GM21723 (cell line): ENCODE results near the gene TTC7B.

ENCODE experiments used
- ATAC-seq: cut with Tn5 transposase; IDR thresholded peaks from one replicate; pipeline ENCODE4 v1.9.1; 2021; ENCODE audit warnings: mild to moderate bottlenecking, moderate library complexity; ENCODE audit not compliant: unreplicated experiment

Gene TTC7B

GRCh38 chr14:90518069-90518940 lies 297.9 kb downstream of the TTC7B start:
- ATAC-seq = no peak

DNA sequence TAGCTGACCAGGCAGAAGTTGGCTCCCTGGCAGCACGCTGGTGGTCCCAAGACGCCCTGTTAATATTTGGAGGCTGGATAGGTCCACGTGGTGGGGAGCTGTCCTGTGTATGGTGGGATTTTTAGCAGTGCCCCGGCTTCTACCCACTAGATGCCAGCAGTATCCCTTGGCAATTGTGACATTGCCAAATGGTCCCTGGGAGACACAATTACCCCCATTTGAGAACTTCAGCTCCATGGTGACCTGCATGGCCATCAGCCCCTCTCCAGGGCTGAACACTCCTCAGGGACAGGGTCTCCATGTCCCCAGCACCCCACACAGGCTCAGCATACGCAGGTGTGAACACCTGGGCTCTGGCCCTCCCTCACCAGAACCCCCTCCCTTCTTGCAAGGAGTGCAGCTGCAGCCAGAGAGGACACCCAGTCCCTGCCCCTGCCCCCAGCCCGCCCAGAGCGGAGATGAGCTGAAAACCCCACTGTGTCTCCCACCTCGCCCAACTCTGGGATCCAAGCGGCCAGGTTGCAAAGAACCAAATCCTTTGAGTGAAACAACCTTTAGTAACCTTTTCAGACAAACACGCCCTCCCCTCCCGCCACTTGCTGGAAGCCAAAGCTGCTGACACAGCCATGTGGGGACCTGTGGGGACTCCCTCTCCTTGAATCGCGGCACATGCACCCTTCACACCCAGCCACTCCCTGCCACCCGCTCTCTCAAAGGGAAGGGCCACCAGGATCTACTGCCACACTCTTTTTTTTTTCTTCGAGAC lies 299.0 kb downstream of the TTC7B start:
- ATAC-seq = no peak

GRCh38 chr14:90514566-90514965 lies 301.7 kb downstream of the TTC7B start:
- no peak for ATAC-seq

DNA sequence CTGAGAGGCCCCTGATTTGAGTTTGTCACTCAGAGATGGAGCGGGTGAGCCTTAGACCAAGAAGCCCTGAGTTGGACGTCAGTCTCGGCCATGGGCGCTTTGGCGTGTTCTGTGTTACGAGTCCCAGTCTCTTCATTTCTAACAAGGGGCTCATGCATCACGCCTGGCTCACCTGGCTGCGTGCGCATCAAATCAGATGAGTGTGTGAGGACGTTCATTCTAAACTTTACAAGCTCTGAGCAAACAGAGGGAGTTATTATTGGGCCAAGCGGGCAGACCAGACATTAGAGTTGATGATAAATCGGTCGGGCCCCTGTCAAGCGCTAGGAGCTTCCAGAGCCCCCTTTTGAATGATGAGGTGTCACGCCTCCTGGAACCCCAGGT lies 302.2 kb downstream of the TTC7B start:
- ATAC-seq = no peak

GRCh38 chr14:90513161-90514014 lies 302.8 kb downstream of the TTC7B start:
- ATAC-seq = no peak

DNA sequence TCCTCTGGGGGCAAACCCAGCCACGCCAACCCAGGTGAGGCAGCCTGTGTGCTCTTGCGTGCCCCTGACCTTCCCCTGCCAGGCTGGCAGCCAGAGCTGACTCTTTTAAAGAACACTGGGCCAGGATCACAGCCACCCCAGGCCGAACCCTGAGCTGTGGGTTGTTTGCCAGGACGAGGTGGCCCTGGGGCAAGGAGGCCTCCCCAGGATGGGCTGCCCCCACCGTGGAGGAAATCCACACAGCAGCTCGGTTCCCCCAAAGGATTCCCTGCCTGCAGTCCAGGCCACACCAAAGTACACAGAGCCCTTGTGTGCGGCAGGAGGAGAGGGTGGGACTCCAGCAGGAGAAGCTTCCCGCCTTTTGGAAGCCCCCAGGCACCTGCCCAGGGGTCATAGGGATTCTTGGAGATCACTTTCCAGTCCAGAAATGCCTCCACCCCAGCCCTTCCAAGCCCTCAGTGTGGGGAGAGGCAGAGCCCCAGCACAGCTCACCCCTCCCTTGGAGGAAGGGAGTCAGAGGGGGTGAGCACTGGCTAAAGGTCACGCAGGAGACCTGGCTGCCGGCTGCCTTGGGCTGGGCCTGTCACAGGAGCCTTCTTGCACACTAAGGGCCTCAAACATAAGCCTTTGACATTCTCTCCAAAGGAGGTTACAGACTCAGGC lies 303.8 kb downstream of the TTC7B start:
- no peak for ATAC-seq

DNA sequence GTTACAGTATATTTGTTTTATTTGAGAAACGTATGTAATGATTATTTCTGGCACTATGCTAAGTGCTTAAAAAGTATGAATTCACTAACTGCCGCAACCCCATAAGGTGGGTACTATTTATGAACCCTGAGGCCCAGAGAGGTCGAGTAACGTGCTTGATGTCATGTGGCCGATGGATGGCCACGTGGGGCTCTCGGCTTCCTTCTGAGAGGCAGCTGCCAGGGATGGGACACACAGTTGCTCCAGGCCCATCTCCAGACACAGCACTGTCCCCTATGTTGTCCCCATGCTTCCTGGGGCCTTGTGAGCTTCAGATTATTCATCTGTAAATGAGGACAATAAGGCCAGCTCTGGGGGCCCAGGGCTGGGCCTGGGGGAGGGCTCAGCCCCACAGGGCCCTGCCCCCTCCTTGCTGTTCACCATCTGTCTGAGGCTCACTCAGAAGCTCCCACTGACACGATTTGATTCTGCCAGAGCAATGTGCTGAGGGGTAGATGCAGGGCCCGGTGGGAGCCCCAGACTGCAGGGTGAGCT lies 304.4 kb downstream of the TTC7B start:
- ATAC-seq = no peak

DNA sequence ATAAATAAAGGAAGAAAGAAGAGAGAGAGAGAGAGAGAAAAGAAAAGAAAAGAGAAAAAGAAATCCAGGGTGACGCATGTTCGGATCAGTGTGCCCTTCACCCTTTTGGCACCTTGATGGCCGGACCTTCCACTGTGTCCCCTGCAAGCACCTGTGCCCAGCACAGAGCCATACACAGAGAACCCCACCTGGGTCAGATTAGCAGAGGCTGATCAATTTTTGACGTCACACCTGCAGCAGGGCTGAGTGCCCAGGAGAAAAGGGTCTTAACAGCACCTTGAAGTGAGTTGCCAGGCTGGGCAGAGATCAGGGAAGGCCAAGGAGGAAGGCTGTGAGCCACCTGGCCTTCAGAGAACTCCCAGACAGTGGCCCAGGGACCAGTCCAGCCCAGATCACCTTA lies 305.0 kb downstream of the TTC7B start:
- no peak for ATAC-seq

- no peak for ATAC-seq
Observed at GRCh38 chr14:90510159-90510558, 306.1 kb downstream of the TTC7B start.

DNA sequence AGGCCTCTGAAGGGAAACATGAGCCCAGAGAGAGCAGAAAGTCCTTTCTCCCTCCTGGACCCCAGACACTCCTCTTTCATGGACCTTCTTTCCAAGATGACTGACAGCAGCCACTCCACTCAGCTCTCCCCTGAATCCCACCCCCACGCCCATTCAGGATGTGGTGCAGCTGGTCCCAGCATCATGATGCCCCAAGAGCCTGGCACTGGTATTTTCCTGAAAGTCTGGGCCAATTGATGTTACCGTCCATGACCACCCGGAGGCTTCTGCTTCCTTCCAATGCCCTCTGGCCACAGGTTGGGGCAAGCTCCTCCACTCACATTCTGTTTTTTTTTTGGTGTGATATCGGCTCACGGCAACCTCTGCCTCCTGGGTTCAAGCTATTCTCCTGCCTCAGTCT lies 306.8 kb downstream of the TTC7B start:
- ATAC-seq = no peak

DNA sequence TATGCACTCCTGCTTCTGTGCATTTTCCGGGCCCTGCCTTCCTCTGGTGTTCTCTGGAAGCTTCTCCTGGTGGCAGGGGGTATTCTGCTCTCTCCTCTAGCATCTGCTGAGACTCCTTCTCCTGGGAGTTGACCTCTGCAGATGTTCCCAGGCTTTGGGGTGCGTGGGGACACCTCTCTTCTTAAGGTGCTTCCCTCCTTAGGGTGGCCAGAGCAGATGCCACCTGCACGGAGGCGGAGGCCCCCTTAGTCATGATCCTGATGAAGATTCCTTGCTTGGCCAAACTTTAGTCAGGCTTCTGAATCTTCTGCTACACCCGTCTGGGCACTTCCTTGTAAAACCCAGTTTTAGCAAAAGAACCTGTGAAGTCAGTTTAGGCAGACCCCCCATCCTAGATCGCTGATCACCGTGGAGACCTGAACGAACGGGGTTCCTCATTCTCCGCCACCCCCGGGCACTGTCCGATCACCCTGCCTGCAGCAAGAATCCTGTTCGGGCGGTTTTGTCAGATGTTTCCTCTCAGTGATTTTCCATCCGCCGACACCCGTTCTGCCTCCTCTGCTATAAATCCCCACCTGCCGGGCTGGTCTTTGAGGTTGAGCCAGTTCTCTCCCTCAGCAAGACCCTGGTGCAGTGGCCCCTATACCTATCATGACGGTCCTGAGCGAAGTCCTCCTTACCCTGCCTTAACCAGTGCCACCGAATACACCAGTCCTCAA lies 307.5 kb downstream of the TTC7B start:
- ATAC-seq = no peak

DNA sequence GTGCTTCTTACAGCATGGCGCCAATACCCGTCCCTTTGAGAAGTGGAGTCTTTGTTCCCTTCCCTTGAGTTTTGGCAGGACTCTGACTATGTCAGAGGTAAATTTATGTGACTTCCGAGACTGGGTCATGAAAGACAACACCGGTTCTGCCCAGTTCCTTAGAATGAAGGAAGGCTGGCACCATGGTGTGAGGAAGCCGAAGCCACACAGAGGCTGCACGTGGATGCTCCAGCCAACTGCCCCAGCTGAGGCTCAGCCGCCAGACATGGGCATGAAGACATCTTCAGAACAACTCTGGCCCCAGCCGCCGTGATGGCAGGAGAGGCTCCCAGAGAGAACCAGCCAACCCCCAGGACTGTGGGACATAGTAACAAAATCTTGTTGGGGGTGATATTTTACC lies 308.2 kb downstream of the TTC7B start:
- ATAC-seq = no peak

- ATAC-seq = no peak
Observed at GRCh38 chr14:90507428-90507827, 308.8 kb downstream of the TTC7B start.

DNA sequence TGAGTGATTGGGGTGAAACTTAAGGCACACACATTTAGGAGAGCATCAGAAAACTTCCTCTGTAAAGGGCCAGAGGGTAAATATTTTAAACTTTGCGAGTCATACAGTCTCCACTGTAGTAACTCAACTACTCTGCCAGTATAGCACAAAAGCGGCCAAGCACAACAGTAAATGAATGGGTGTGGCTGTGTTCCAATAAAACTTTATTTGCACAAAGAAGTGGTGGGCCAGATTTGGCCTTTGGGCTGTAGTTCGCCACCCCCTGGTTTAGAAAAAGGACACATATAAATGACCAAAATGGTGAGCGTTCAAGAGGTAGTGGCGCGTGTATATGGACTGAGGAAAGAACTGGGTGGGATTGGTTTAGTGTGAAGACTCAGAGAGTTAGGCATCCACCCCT lies 309.5 kb downstream of the TTC7B start:
- ATAC-seq = no peak

DNA sequence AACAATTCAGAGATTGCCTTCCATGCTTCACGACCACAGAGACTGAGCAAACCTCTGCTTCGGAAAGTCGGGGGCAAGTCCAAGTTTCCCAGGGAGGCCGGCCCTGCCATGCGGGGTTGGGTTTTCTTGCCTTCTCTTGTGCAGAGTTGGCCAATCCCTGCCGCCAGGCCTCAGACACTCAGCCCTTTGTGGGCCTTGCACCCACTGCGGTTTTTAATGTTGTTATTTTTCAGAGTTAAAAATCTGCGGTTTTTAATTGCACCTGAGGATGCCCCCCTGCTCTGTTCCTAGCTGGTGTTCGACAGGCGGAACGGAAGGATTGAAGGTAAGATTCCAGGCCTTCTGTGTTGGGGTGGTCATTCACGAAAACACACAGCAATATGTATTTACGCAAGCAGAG lies 310.7 kb downstream of the TTC7B start:
- ATAC-seq = no peak

DNA sequence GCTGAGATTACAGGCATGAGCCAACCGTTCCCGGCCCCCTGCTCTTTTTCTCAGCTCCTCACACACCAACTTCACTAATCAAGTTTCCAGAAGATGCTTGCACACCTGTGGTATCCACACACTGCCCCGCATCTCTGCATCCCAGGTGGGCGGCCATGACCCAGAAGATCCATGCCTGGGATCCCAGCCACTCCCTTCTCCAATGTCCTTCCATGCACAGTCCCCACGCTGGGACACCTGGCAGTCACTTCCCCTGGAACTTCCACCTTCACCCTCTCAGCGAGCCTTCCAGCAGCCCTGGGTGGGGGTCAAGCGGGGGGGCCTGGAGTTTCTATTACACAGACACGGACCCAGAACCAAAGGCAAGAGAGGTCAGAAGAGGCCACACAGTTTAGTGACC lies 311.6 kb downstream of the TTC7B start:
- no peak for ATAC-seq

DNA sequence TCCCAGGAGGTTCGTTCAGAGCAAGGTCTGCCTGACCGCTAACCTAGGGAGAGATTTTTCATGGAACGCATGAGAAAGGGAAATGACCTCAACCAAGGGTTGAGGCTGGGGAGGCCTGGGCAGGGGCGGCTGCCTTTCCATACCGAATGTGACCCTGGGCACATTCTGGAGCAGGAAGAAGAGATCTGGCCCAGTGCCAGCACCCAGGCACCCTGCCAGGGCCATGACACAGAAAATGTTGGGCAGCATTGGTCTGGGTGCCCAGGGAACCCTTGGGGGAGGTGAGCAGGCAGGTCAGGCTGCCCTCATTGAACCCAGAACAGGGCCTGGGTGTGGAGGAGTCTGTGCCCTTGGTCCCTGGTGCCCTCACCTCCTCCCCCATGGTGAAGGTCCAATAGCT lies 312.6 kb downstream of the TTC7B start:
- no peak for ATAC-seq

- no peak for ATAC-seq
Observed at GRCh38 chr14:90502760-90503159, 313.5 kb downstream of the TTC7B start.

GRCh38 chr14:90500665-90501370 lies 315.4 kb downstream of the TTC7B start:
- ATAC-seq = no peak
